SK-N-SH (cell line): ENCODE measurements around the gene RARB. TPM values are rescaled to one million over a fixed set of nuclear protein-coding genes. Genes with fewer than 3 reads are reported as not detected.

Source experiments
- CTCF ChIA-PET: fragments of 300-600, 350-600 bp; formaldehyde crosslinking; extraction: SDS; loops from one replicate; lab custom pipeline; 2021; lab: Yijun Ruan, JAX
- POLR2A ChIA-PET: fragments of 350-600 bp; sonication (Branson Sonifier 250); formaldehyde crosslinking; extraction: SDS; loops from one replicate; lab custom pipeline; 2020; ENCODE audit warnings: antibody characterized with exemption, inconsistent platforms; lab: Yijun Ruan, JAX
- DNase-seq: peaks from one replicate; pipeline ENCODE4 v3.0.0; 2012
- H2AFZ ChIP-seq: fragments of 200-600 bp; sonication (generic); 2 replicates; pipeline ENCODE4 v1.8.1; 2016; ENCODE audit warnings: antibody characterized with exemption, mild to moderate bottlenecking, low read depth
- H3F3A ChIP-seq: fragments of 200-600 bp; sonication (generic); replicated peaks from 2 replicates; pipeline ENCODE3; 2016; ENCODE audit warnings: antibody characterized with exemption, mild to moderate bottlenecking; ENCODE audit not compliant: insufficient read depth
- H3K27ac ChIP-seq, 2 experiments: fragments of 200-500 bp in 1 of 2; fragments of 200-600 bp in 1 of 2; sonication (Bioruptor generic) in 1 of 2; sonication (generic), shearing (Covaris generic) in 1 of 2; 2 replicates each; pipeline versions ENCODE4 v1.5.1 to v1.6.1; 2014 to 2016; ENCODE audit warnings: low read depth in 2 of 2, inconsistent platforms in 1 of 2, low read length in 1 of 2, mild to moderate bottlenecking in 1 of 2, mixed read lengths in 1 of 2
- H3K27me3 ChIP-seq: fragments of 200-600 bp; sonication (generic), shearing (Covaris generic); 2 replicates; pipeline ENCODE4 v1.6.1; 2016; ENCODE audit warnings: mixed run types; ENCODE audit not compliant: insufficient read depth
- H3K36me3 ChIP-seq, 2 experiments: fragments of 200-500 bp in 1 of 2; fragments of 200-600 bp in 1 of 2; sonication (Bioruptor generic) in 1 of 2; sonication (generic) in 1 of 2; replicated peaks in 1 of 2; 2 replicates each; pipeline versions ENCODE3 to v1.5.1; 2014 to 2016; ENCODE audit warnings: low read length in 1 of 2, mild to moderate bottlenecking in 1 of 2; ENCODE audit not compliant: insufficient read depth in 2 of 2, control insufficient read depth in 1 of 2
- H3K4me1 ChIP-seq, 2 experiments: fragments of 200-500 bp in 1 of 2; fragments of 200-600 bp in 1 of 2; sonication (Bioruptor generic) in 1 of 2; sonication (generic), shearing (Covaris generic) in 1 of 2; 2 replicates each; pipeline versions ENCODE4 v1.5.1 to v1.6.1; 2014 to 2016; ENCODE audit warnings: low read depth in 1 of 2, low read length in 1 of 2, mixed run types in 1 of 2; ENCODE audit not compliant: insufficient read depth in 2 of 2, control insufficient read depth in 1 of 2
- H3K4me2 ChIP-seq: fragments of 200-600 bp; sonication (generic), shearing (Covaris generic); 2 replicates; pipeline ENCODE4 v1.6.1; 2017; ENCODE audit warnings: mixed run types
- H3K4me3 ChIP-seq, 2 experiments: fragments of 200-500 bp in 1 of 2; fragments of 200-600 bp in 1 of 2; sonication (Bioruptor generic) in 1 of 2; sonication (generic), shearing (Covaris generic) in 1 of 2; 2 replicates each; pipeline versions ENCODE4 v1.5.1 to v1.8.1; 2014 to 2016; ENCODE audit warnings: low read depth in 2 of 2, inconsistent platforms in 1 of 2, low read length in 1 of 2, mild to moderate bottlenecking in 1 of 2, mixed read lengths in 1 of 2, moderate library complexity in 1 of 2
- H3K79me2 ChIP-seq: fragments of 200-600 bp; sonication (generic); 2 replicates; pipeline ENCODE4 v1.8.1; 2017; ENCODE audit warnings: mild to moderate bottlenecking; ENCODE audit not compliant: insufficient read depth
- H3K9ac ChIP-seq: fragments of 200-600 bp; sonication (generic); 2 replicates; pipeline ENCODE4 v1.6.1; 2017; ENCODE audit warnings: mixed run types
- H3K9me2 ChIP-seq: fragments of 200-600 bp; sonication (generic); 2 replicates; pipeline ENCODE4 v1.6.1; 2017; ENCODE audit warnings: mixed run types
- H3K9me3 ChIP-seq: fragments of 200-600 bp; sonication (generic); 2 replicates; pipeline ENCODE4 v1.6.1; 2017; ENCODE audit warnings: mixed run types, mild to moderate bottlenecking, moderate library complexity
- H4K20me1 ChIP-seq: fragments of 200-600 bp; sonication (generic); 2 replicates; pipeline ENCODE4 v1.6.1; 2017; ENCODE audit warnings: mild to moderate bottlenecking, mixed run types; ENCODE audit not compliant: insufficient read depth
- CHD2 ChIP-seq: fragments of 150-350 bp; IDR thresholded peaks from 2 replicates; pipeline ENCODE4 v1.6.1; 2018; ENCODE audit warnings: low read length; ENCODE audit not compliant: partially characterized antibody
- EP300 ChIP-seq, 2 experiments: IDR thresholded peaks; 2 replicates each; pipeline versions ENCODE4 v1.4.0 to v1.6.1; 2012; ENCODE audit warnings: borderline replicate concordance in 1 of 2, low read depth in 1 of 2, low read length in 1 of 2
- EZH2phosphoT487 ChIP-seq: fragments of 200-600 bp; sonication (generic); IDR thresholded peaks from 2 replicates; pipeline ENCODE4 v1.6.1; 2017; ENCODE audit warnings: low read depth, mixed run types, mild to moderate bottlenecking, antibody characterized with exemption, moderate library complexity, borderline replicate concordance
- FOXM1 ChIP-seq: IDR thresholded peaks from 2 replicates; pipeline ENCODE4 v1.4.0; 2012; ENCODE audit warnings: low read depth, mild to moderate bottlenecking
- GABPA ChIP-seq: IDR thresholded peaks from 2 replicates; pipeline ENCODE4 v1.4.0; 2012; ENCODE audit warnings: low read depth, mild to moderate bottlenecking
- JUND ChIP-seq: IDR thresholded peaks from 2 replicates; pipeline ENCODE4 v1.4.0; 2012
- MAX ChIP-seq: IDR thresholded peaks from 2 replicates; pipeline ENCODE4 v1.4.0; 2012; ENCODE audit warnings: low read depth
- NFIC ChIP-seq: IDR thresholded peaks from 2 replicates; pipeline ENCODE4 v1.4.0; 2012; ENCODE audit warnings: borderline replicate concordance
- NRF1 ChIP-seq: IDR thresholded peaks from 2 replicates; pipeline ENCODE4 v1.6.1; 2012; ENCODE audit warnings: low read depth, mild to moderate bottlenecking, low read length
- PBX3 ChIP-seq: IDR thresholded peaks from 2 replicates; pipeline ENCODE4; 2012
- POLR2AphosphoS5 ChIP-seq: IDR thresholded peaks from 2 replicates; pipeline ENCODE4 v1.6.1; 2012; ENCODE audit warnings: low read depth, low read length
- RXRA ChIP-seq: IDR thresholded peaks from 2 replicates; pipeline ENCODE4 v1.4.0; 2012; ENCODE audit warnings: low read depth, mild to moderate bottlenecking, borderline replicate concordance
- TAF1 ChIP-seq: IDR thresholded peaks from 2 replicates; pipeline ENCODE4 v1.6.1; 2012; ENCODE audit warnings: low read depth, mild to moderate bottlenecking, low read length, moderate library complexity, borderline replicate concordance
- TCF12 ChIP-seq: IDR thresholded peaks from 2 replicates; pipeline ENCODE4 v1.4.0; 2012
- TEAD4 ChIP-seq: IDR thresholded peaks from 2 replicates; pipeline ENCODE4 v1.4.0; 2012; ENCODE audit warnings: mild to moderate bottlenecking, borderline replicate concordance; ENCODE audit not compliant: insufficient read depth
- WGBS: methylation state at CpG from one replicate; pipeline ENCODE4 v1.1.6; 2017; ENCODE audit warnings: low lambda C conversion rate; 5-methylcytosine and 5-hydroxymethylcytosine counted together
- polyA plus RNA-seq, 3 experiments: library from polyadenylated mRNA; depleted of rRNA; stranded (reverse); fragments of >200 nt; gene quantifications; 2 replicates each; pipeline ENCODE4 v1.2.3, GENCODE V29; 2012

Gene RARB
- polyA plus RNA-seq, 1 of the 3 experiments (the other 2 are of a cell fraction), result 10.7 TPM

GRCh38 chr3:25454005-25454927, 26.2 kb downstream of the RARB start:
- no peaks in the 10 kb centered on the region for H3K27me3 ChIP-seq
- CTCF ChIA-PET, result interaction anchor here (0.6 to 3.2 kb wide), 14 partner anchors 10 to 679 kb away, joined by 3 to 20 read pairs (median 4); partner anchors contain the start of gene RARB
- peaks cover 45% of the 10 kb centered on the region for H3F3A ChIP-seq
- no peaks in the 10 kb centered on the region for H4K20me1 ChIP-seq
- H3K36me3 ChIP-seq, result no peaks in the 10 kb centered on the region
- peak overlapping the region; percentile 26 to 42 for H3K4me3 ChIP-seq
- peak; percentile 33; the same call in 1 of the 2 replicates for TF ChIP-seq MAX
- peak; percentile 87 for TF ChIP-seq PBX3
- TF ChIP-seq TAF1, result 0 out of 2 replicates have a peak, but pooled peaks have one; percentile 32
- TF ChIP-seq POLR2AphosphoS5, result no peak
- TF ChIP-seq EP300 (IDR thresholded peaks at IDR 0.05; ENCODE audit: borderline replicate concordance in 1 of 2, low read depth in 1 of 2, low read length in 1 of 2), result peak; percentile 67 to 68
- TF ChIP-seq FOXM1, result no peak
- no peak for TF ChIP-seq EZH2phosphoT487
- peak; percentile 54; the same call in 1 of the 2 replicates for TF ChIP-seq JUND
- peak; percentile 63 for TF ChIP-seq RXRA
- peak; percentile 27 for TF ChIP-seq CHD2
- peak; percentile 38; the same call in 1 of the 2 replicates for TF ChIP-seq NRF1
- TF ChIP-seq NFIC, result 0 out of 2 replicates have a peak, but pooled peaks have one; percentile 7
- peak; percentile 86 for TF ChIP-seq TEAD4
- TF ChIP-seq TCF12, result peak; percentile 91
- TF ChIP-seq GABPA, result no peak
- TF ChIP-seq, all 33 proteins: peak for 11
- DNase-seq, result peak; percentile 29
- H3K9me2 ChIP-seq, result no peaks in the 10 kb centered on the region
- POLR2A ChIA-PET, result interaction anchor here (0.6 to 1.2 kb wide), 2 partner anchors 11 to 26 kb away, joined by 4 read pairs; partner anchors contain the start of gene RARB
- H3K27ac ChIP-seq, result peak overlapping the region; percentile 90 to 99
- H3K4me2 ChIP-seq, result peak overlapping the region; percentile 71
- peaks cover 52 to 57% of the 10 kb centered on the region in 2 experiments for H3K4me1 ChIP-seq
- H3K9me3 ChIP-seq, result no peaks in the 10 kb centered on the region
- H2AFZ ChIP-seq, result peak overlapping the region; percentile 75; the same call in 1 of the 2 replicates
- H3K79me2 ChIP-seq, result peaks cover 70% of the 10 kb centered on the region
- H3K9ac ChIP-seq, result peak overlapping the region; percentile 66
- 13% methylated on average over 16 of the region's 16 CpGs for WGBS
